HCT116 (cell line): ENCODE measurements around the gene HDGF. TPM values are rescaled to one million over a fixed set of nuclear protein-coding genes. Genes with fewer than 3 reads are reported as not detected.

Source experiments
- ATAC-seq: fragments of 200-7000 bp; cut with Tn5 transposase; 2 replicates; pipeline ENCODE4 v1.9.1; 2020; ENCODE audit warnings: mild to moderate bottlenecking, moderate library complexity
- BruUV-seq: library from RNA; stranded (reverse); fragments of 400-500 nt; replicated peaks from 2 replicates; lab custom pipeline; 2021; lab: Mats Ljungman, UMichigan
- CTCF ChIA-PET: fragments of 300-600 bp; sonication (Branson Sonifier 250); formaldehyde crosslinking; loops from one replicate; lab custom pipeline; 2021; ENCODE audit warnings: antibody characterized with exemption; lab: Charles Lee
- POLR2A ChIA-PET: fragments of 300-600, 350-600 bp; sonication (Branson Sonifier 250); formaldehyde crosslinking; loops from one replicate; lab custom pipeline; 2021; ENCODE audit warnings: antibody characterized with exemption; lab: Charles Lee
- RAD21 ChIA-PET, 2 experiments: fragments of 300-600 bp; sonication (Branson Sonifier 250); formaldehyde crosslinking; loops; one replicate each; lab custom pipeline; 2023; ENCODE audit warnings: low total read pairs in 2 of 2; ENCODE audit not compliant: uncharacterized antibody in 2 of 2, unreplicated experiment in 2 of 2, low non-redundant PET in 1 of 2; lab: Charles Lee
- DNase-seq: peaks from one replicate; pipeline ENCODE4 v3.0.0-alpha.2; 2010; ENCODE audit warnings: low read depth, low spot score
- H2AFZ ChIP-seq: fragments of 200-600 bp; shearing (Covaris generic), sonication (generic); 2 replicates; pipeline ENCODE4 v1.6.1; 2017; ENCODE audit warnings: low read depth, mixed run types, mixed read lengths, antibody characterized with exemption, low read length; ENCODE audit not compliant: poor library complexity, severe bottlenecking
- H3K27ac ChIP-seq: 2 replicates; pipeline ENCODE4 v1.5.1; 2012; ENCODE audit warnings: low read depth, low read length
- H3K27me3 ChIP-seq: fragments of 200-600 bp; sonication (generic); 2 replicates; pipeline ENCODE4 v1.6.1; 2016; ENCODE audit warnings: mixed run types, low read length, mixed read lengths; ENCODE audit not compliant: insufficient read depth
- H3K36me3 ChIP-seq, 2 experiments: fragments of 200-500 bp in 1 of 2; fragments of 200-600 bp in 1 of 2; sonication (Bioruptor generic) in 1 of 2; sonication (generic) in 1 of 2; 2 replicates each; pipeline versions ENCODE4 v1.5.1 to v1.6.1; 2014 to 2016; ENCODE audit warnings: low read length in 2 of 2, inconsistent platforms in 1 of 2, mixed read lengths in 1 of 2, mixed run types in 1 of 2; ENCODE audit not compliant: insufficient read depth in 2 of 2, control insufficient read depth in 1 of 2
- H3K4me1 ChIP-seq, 2 experiments: fragments of 200-600 bp in 1 of 2; sonication (generic) in 1 of 2; 2 replicates each; pipeline versions ENCODE4 v1.5.1 to v1.6.1; 2012 to 2017; ENCODE audit warnings: low read length in 2 of 2, inconsistent platforms in 1 of 2, mild to moderate bottlenecking in 1 of 2, mixed read lengths in 1 of 2, mixed run types in 1 of 2, moderate library complexity in 1 of 2; ENCODE audit not compliant: insufficient read depth in 2 of 2, control insufficient read depth in 1 of 2
- H3K4me2 ChIP-seq: fragments of 200-600 bp; sonication (generic); 2 replicates; pipeline ENCODE4 v1.6.1; 2017; ENCODE audit warnings: mixed run types, low read length, mixed read lengths
- H3K4me3 ChIP-seq, 2 experiments: fragments of 200-600 bp in 1 of 2; sonication (generic) in 1 of 2; replicated peaks in 1 of 2; 2 replicates each; pipeline ENCODE4 v1.5.1; 2011 to 2016; ENCODE audit warnings: low read length in 2 of 2, control low read depth in 1 of 2, low read depth in 1 of 2, mild to moderate bottlenecking in 1 of 2, mixed read lengths in 1 of 2, mixed run types in 1 of 2
- H3K79me2 ChIP-seq: fragments of 200-600 bp; sonication (generic); 2 replicates; pipeline ENCODE4 v1.6.1; 2017; ENCODE audit warnings: mild to moderate bottlenecking, mixed run types, low read length, moderate library complexity, mixed read lengths; ENCODE audit not compliant: insufficient read depth
- H3K9ac ChIP-seq: fragments of 200-600 bp; sonication (generic); 2 replicates; pipeline ENCODE4 v1.6.1; 2016; ENCODE audit warnings: low read length, mixed read lengths
- H3K9me2 ChIP-seq: fragments of 200-600 bp; sonication (generic), shearing (Covaris generic); 2 replicates; pipeline ENCODE4 v1.6.1; 2017; ENCODE audit warnings: mixed run types, mild to moderate bottlenecking, moderate library complexity; ENCODE audit not compliant: insufficient read depth
- H3K9me3 ChIP-seq, 2 experiments: fragments of 200-500 bp in 1 of 2; fragments of 200-600 bp in 1 of 2; sonication (Bioruptor generic) in 1 of 2; sonication (generic) in 1 of 2; 2 replicates each; pipeline ENCODE4 v1.6.1; 2014 to 2017; ENCODE audit warnings: low read length in 2 of 2, mixed read lengths in 2 of 2, inconsistent platforms in 1 of 2, low read depth in 1 of 2, mild to moderate bottlenecking in 1 of 2, mixed run types in 1 of 2, moderate library complexity in 1 of 2; ENCODE audit not compliant: control insufficient read depth in 1 of 2, insufficient read depth in 1 of 2
- H4K20me1 ChIP-seq: fragments of 200-600 bp; sonication (generic), shearing (Covaris generic); 2 replicates; pipeline ENCODE4 v1.6.1; 2017; ENCODE audit warnings: mixed run types, mild to moderate bottlenecking, moderate library complexity; ENCODE audit not compliant: insufficient read depth
- CEBPB ChIP-seq: IDR thresholded peaks from 2 replicates; pipeline ENCODE4 v1.6.1; 2012; ENCODE audit warnings: low read depth
- EZH2 ChIP-seq: fragments of 200-600 bp; sonication (generic); IDR thresholded peaks from 2 replicates; pipeline ENCODE4 v1.6.1; 2017; ENCODE audit warnings: antibody characterized with exemption, mixed run types
- POLR2AphosphoS5 ChIP-seq: IDR thresholded peaks from 2 replicates; pipeline ENCODE4 v1.6.1; 2011; ENCODE audit warnings: mild to moderate bottlenecking, low read depth, low read length, moderate library complexity
- RAD21 ChIP-seq: IDR thresholded peaks from 2 replicates; pipeline ENCODE4 v1.6.1; 2012; ENCODE audit warnings: low read depth, mild to moderate bottlenecking
- YY1 ChIP-seq: IDR thresholded peaks from 2 replicates; pipeline ENCODE4 v1.6.1; 2011; ENCODE audit warnings: low read length, low read depth, moderate library complexity, mild to moderate bottlenecking; ENCODE audit not compliant: insufficient replicate concordance; ENCODE audit errors: extremely low read depth
- ZFX ChIP-seq: fragments of 450-650 bp; IDR thresholded peaks from 2 replicates; pipeline ENCODE4 v1.6.1; 2017
- ZNF274 ChIP-seq: fragments of 200-500 bp; sonication (Bioruptor generic); IDR thresholded peaks from 2 replicates; pipeline ENCODE4 v1.6.1; 2014; ENCODE audit warnings: mild to moderate bottlenecking, low read depth, low read length, inconsistent platforms
- intact Hi-C: fragments of 100-400 bp; cut with micrococcal nuclease; formaldehyde crosslinking; loops from 2 replicates; pipeline ENCODE4 v1.10.0; 2022
- total RNA-seq: library from RNA; stranded (reverse); gene quantifications from one replicate; pipeline ENCODE4 v1.2.1, GENCODE V29; 2021; ENCODE audit not compliant: unreplicated experiment
- TF ChIP-seq, protein P1 (sequence below): IDR thresholded peaks from 2 replicates; pipeline ENCODE4 v1.6.1; 2012
- TF ChIP-seq, protein P2 (sequence below), 3 experiments: fragments of 200-600 bp in 1 of 3; sonication (generic) in 1 of 3; IDR thresholded peaks in 2 of 3; conservative IDR thresholded peaks in 1 of 3; 2 replicates each; pipeline ENCODE4 v1.5.1; 2012 to 2017; ENCODE audit warnings: low read depth in 2 of 3, low read length in 2 of 3, antibody characterized with exemption in 1 of 3, borderline replicate concordance in 1 of 3, control low read depth in 1 of 3, mild to moderate bottlenecking in 1 of 3, mixed read lengths in 1 of 3, mixed run types in 1 of 3, moderate library complexity in 1 of 3; ENCODE audit not compliant: insufficient read depth in 1 of 3

HDGF gene
- total RNA-seq, 1 experiment from 2014 or later = 304 TPM

GRCh38 chr1:156747742-156748669, 3.5 kb downstream of the HDGF start:
- intact Hi-C loops = loop anchor here (1.0 to 10.0 kb wide), 2 partner anchors 19 to 243 kb away; partner anchors contain the start of genes MEF2D and PRCC
- ATAC-seq (no peak), DNase-seq (no peak)
- Histone ChIP-seq H3K9me3 (no peaks in the 10 kb centered on the region), H4K20me1 (no peaks in the 10 kb centered on the region), H3K4me2 (peak overlapping the region; percentile 97), H3K27me3 (no peaks in the 10 kb centered on the region), H3K79me2 (peaks cover 93% of the 10 kb centered on the region), H3K36me3 (peaks cover 10 to 21% of the 10 kb centered on the region in 2 experiments; a peak in 2 of 4 replicates), H3K4me3 (peak overlapping the region; percentile 67 to 97), H3K27ac (peak overlapping the region; percentile 99)
- POLR2A ChIA-PET = interaction anchor here (1.0 to 1.5 kb wide), 3 partner anchors 19 to 59 kb away, joined by 3 to 7 read pairs (median 5); partner anchors contain the start of genes ISG20L2, METTL25B and PRCC
- RAD21 ChIA-PET = interaction anchor here in 1 of 2 experiments (1.0 kb wide), 1 partner anchor 20 kb away, joined by 3 read pairs; the partner anchor contains the start of genes ISG20L2 and METTL25B
- CTCF ChIA-PET = interaction anchor here (1.5 to 1.8 kb wide), 3 partner anchors 19 to 58 kb away, joined by 4 to 12 read pairs (median 5); partner anchors contain the start of gene PRCC
- TF ChIP-seq ZFX = 0 out of 2 replicates have a peak, but pooled peaks have one; percentile 42
- no peak for TF ChIP-seq CEBPB
- TF ChIP-seq, all 23 proteins: peak for 1
- H3K4me1 ChIP-seq = peaks cover 29 to 62% of the 10 kb centered on the region in 2 experiments
- H3K9me2 ChIP-seq = no peaks in the 10 kb centered on the region
- H3K9ac ChIP-seq = peak overlapping the region; percentile 94
- BruUV-seq = no TSS peak
- no peak overlapping the region for H2AFZ ChIP-seq

- no peaks in the 10 kb centered on the region for H3K9me2 ChIP-seq
- intact Hi-C loops = loop anchor here (1.0 to 10.0 kb wide), 2 partner anchors 20 to 242 kb away; partner anchors contain the start of genes MEF2D and PRCC
- ChIA-PET POLR2A (interaction anchor here (1.0 to 1.5 kb wide), 3 partner anchors 19 to 58 kb away, joined by 3 to 7 read pairs (median 5); partner anchors contain the start of genes ISG20L2, METTL25B and PRCC), CTCF (interaction anchor here (0.7 to 1.8 kb wide), 5 partner anchors 18 to 57 kb away, joined by 3 to 12 read pairs (median 4); partner anchors contain the start of genes ISG20L2, METTL25B and PRCC), RAD21 (interaction anchor here in 1 of 2 experiments (1.0 kb wide), 1 partner anchor 19 kb away, joined by 3 read pairs; the partner anchor contains the start of genes ISG20L2 and METTL25B)
- no TSS peak for BruUV-seq
- TF ChIP-seq YY1 = peak; percentile 89
- TF ChIP-seq RAD21 = no peak
- no peak for TF ChIP-seq EZH2
- peak; percentile 67 for TF ChIP-seq ZFX
- no peak for TF ChIP-seq ZNF274
- peak; percentile 62 for TF ChIP-seq POLR2AphosphoS5
- TF ChIP-seq, protein P1, sequence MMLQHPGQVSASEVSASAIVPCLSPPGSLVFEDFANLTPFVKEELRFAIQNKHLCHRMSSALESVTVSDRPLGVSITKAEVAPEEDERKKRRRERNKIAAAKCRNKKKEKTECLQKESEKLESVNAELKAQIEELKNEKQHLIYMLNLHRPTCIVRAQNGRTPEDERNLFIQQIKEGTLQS = no peak
- TF ChIP-seq, protein P2, sequence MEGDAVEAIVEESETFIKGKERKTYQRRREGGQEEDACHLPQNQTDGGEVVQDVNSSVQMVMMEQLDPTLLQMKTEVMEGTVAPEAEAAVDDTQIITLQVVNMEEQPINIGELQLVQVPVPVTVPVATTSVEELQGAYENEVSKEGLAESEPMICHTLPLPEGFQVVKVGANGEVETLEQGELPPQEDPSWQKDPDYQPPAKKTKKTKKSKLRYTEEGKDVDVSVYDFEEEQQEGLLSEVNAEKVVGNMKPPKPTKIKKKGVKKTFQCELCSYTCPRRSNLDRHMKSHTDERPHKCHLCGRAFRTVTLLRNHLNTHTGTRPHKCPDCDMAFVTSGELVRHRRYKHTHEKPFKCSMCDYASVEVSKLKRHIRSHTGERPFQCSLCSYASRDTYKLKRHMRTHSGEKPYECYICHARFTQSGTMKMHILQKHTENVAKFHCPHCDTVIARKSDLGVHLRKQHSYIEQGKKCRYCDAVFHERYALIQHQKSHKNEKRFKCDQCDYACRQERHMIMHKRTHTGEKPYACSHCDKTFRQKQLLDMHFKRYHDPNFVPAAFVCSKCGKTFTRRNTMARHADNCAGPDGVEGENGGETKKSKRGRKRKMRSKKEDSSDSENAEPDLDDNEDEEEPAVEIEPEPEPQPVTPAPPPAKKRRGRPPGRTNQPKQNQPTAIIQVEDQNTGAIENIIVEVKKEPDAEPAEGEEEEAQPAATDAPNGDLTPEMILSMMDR (IDR thresholded peaks at IDR 0.05 in 2 of 3, conservative IDR thresholded peaks at IDR 0.05 in 1 of 3; ENCODE audit: borderline replicate concordance in 1 of 3, insufficient read depth in 1 of 3, low read depth in 2 of 3, low read length in 2 of 3) = peak in 2 of 3 experiments; percentile 39 to 41; a peak in 3 of 6 replicates
- H3K27ac ChIP-seq = peak overlapping the region; percentile 99
- H3K79me2 ChIP-seq = peaks cover 85% of the 10 kb centered on the region
- H3K4me1 ChIP-seq = peaks cover 29 to 64% of the 10 kb centered on the region in 2 experiments
- H3K27me3 ChIP-seq = no peaks in the 10 kb centered on the region
- H3K36me3 ChIP-seq = peaks cover 16 to 21% of the 10 kb centered on the region in 2 experiments; a peak in 2 of 4 replicates
- H3K4me2 ChIP-seq = peak overlapping the region; percentile 97
- H2AFZ ChIP-seq = no peak overlapping the region
- DNase-seq = peak; percentile 61
- H3K9ac ChIP-seq = peak overlapping the region; percentile 94
- ATAC-seq = peak; percentile 47
- H4K20me1 ChIP-seq = no peaks in the 10 kb centered on the region
- no peaks in the 10 kb centered on the region for H3K9me3 ChIP-seq
- peak overlapping the region; percentile 67 to 97 for H3K4me3 ChIP-seq
Measured at GRCh38 chr1:156746728-156747631, 4.5 kb downstream of the HDGF start.
